VCaP (cell line): Measurements from ENCODE around the gene HIVEP1.

Experiments used
- H3K27ac ChIP-seq: fragments of 450-650 bp; 2 replicates; pipeline ENCODE4 v1.5.1; 2017
- CTCF ChIP-seq: fragments of 450-650 bp; conservative IDR thresholded peaks from 2 replicates; pipeline ENCODE4 v1.5.1; 2017; ENCODE audit warnings: mild to moderate bottlenecking, moderate library complexity

The HIVEP1 gene

DNA sequence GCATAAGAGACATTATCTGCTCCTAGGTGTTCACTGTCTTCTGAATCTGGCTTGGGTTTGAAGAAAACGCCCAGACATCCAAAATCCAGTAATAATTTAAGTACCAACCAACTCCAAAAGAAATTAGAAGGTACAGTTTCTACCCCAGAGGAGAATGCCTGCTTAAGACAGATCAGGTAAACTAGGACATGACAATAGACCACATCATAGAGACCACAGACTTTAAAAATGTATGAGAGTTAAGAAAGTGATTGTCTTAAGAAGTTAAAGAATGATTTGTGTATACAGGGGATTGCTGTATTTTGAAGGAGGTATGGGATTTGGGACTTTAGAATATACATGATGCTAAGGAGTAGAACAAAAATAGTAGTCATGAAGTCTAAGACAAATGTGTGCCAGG, 157.3 kb downstream of the HIVEP1 start:
- no peak overlapping the region for H3K27ac ChIP-seq
- TF ChIP-seq CTCF: no peak

DNA sequence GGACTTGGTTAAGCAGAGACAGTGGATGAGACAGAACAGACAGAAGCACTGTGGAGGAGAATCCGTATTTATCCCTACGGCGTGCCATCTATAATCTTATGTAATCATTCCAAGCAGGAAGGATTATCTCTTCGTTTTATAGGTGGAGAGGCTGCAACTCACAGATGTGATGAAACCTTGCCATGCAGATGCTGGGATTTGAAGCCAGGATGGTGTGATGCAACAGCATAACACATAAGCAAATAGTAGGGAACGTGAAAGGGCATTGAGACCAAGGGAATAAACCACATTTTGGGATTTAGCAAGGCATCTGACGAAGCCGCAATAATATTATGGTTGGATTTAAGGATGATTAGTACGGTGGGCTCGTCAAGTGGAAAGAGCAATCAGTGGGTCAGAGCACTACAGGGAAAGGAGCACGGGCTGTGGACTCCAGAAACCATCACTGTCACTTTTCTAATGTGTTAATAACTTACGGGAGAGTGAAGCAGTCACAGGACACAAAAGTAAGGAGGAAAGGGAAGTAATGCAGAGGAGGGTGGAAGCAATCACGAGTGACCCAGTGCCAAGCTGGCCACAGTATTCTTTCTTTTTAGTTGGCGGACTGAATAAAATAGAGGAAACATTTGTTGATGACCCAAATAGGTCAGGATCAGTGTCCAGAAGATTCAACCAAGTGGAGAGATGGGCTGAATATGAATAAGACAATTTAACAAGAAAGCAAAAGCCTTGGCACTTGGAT, 158.4 kb downstream of the HIVEP1 start:
- TF ChIP-seq CTCF: no peak
- no peak overlapping the region for H3K27ac ChIP-seq

GRCh38 chr6:12171717-12172116, 159.6 kb downstream of the HIVEP1 start:
- no peak for TF ChIP-seq CTCF
- H3K27ac ChIP-seq: no peak overlapping the region

GRCh38 chr6:12172572-12172971, 160.5 kb downstream of the HIVEP1 start:
- H3K27ac ChIP-seq: no peak overlapping the region
- no peak for TF ChIP-seq CTCF

DNA sequence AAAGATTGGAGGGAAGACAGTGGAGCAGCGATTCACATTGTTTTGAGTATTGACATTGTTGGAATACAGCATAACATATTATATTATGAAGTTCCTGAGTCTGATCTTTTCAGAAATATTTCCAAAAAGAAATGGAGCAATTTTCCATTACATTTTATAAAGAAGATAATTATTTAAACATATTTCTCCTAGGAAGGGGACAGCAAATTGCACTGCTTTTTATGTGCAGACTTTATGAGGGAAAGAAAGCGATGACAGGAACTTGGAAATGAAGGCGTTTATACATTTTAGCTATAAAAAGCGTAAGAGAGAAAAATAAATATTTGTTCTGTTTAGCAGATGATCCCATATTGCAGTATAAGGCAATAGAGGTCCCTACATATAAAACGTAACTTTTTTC, 161.1 kb downstream of the HIVEP1 start:
- no peak for TF ChIP-seq CTCF
- no peak overlapping the region for H3K27ac ChIP-seq

GRCh38 chr6:12173661-12174060, 161.5 kb downstream of the HIVEP1 start:
- no peak overlapping the region for H3K27ac ChIP-seq
- TF ChIP-seq CTCF: no peak

- H3K27ac ChIP-seq: no peak overlapping the region
- no peak for TF ChIP-seq CTCF
These were observed 162.8 kb downstream of the HIVEP1 start for GRCh38 chr6:12174878-12175277.
